ENCODE measurements around the gene KIF4A.
"Not testable (repeated sequence)": the region's sequence is repeated elsewhere in the genome, so short reads cannot be mapped to it uniquely, and the experiment has no call there.

KIF4A gene

GRCh38 chrX:70346418-70347070, 56.6 kb downstream of the KIF4A start:
- no peak overlapping the region for H3K4me3 ChIP-seq (ENCODE audit: severe bottlenecking)
- H3K27me3 ChIP-seq (ENCODE audit: insufficient read depth, poor library complexity, severe bottlenecking): no peaks in the 10 kb centered on the region
- H3K27ac ChIP-seq (ENCODE audit: poor library complexity, severe bottlenecking): no peak overlapping the region
- H3K4me1 ChIP-seq (ENCODE audit: insufficient read depth, poor library complexity, severe bottlenecking): no peaks in the 10 kb centered on the region
- DNase-seq (ENCODE audit: low spot score) (no peak), ATAC-seq (ENCODE audit: low read depth) (no peak)
- H3K36me3 ChIP-seq (ENCODE audit: low read depth): peaks cover 26% of the 10 kb centered on the region
- TF ChIP-seq CTCF (IDR thresholded peaks at IDR 0.05; ENCODE audit: poor library complexity, severe bottlenecking): no peak
- H3K9me3 ChIP-seq (ENCODE audit: severe bottlenecking): no peaks in the 10 kb centered on the region

- H3K9me3 ChIP-seq (ENCODE audit: severe bottlenecking); DNase-seq (ENCODE audit: low spot score); H3K4me1 ChIP-seq (ENCODE audit: insufficient read depth, poor library complexity, severe bottlenecking); H3K27ac ChIP-seq (ENCODE audit: poor library complexity, severe bottlenecking); H3K4me3 ChIP-seq (ENCODE audit: severe bottlenecking); H3K27me3 ChIP-seq (ENCODE audit: insufficient read depth, poor library complexity, severe bottlenecking); ATAC-seq (ENCODE audit: low read depth): not testable (repeated sequence)
- peaks cover 14% of the 10 kb centered on the region for H3K36me3 ChIP-seq (ENCODE audit: low read depth)
Observed at GRCh38 chrX:70348825-70349224, 58.9 kb downstream of the KIF4A start.

- H3K4me3 ChIP-seq (ENCODE audit: severe bottlenecking); H3K4me1 ChIP-seq (ENCODE audit: insufficient read depth, poor library complexity, severe bottlenecking); H3K9me3 ChIP-seq (ENCODE audit: severe bottlenecking); ATAC-seq (ENCODE audit: low read depth); DNase-seq (ENCODE audit: low spot score); H3K27ac ChIP-seq (ENCODE audit: poor library complexity, severe bottlenecking); H3K27me3 ChIP-seq (ENCODE audit: insufficient read depth, poor library complexity, severe bottlenecking); H3K36me3 ChIP-seq (ENCODE audit: low read depth): not testable (repeated sequence)
Observed at GRCh38 chrX:70349367-70350125, 59.6 kb downstream of the KIF4A start.

- no peak for TF ChIP-seq CTCF (IDR thresholded peaks at IDR 0.05; ENCODE audit: poor library complexity, severe bottlenecking)
- Histone ChIP-seq H3K27me3 (ENCODE audit: insufficient read depth, poor library complexity, severe bottlenecking) (no peaks in the 10 kb centered on the region), H3K4me1 (ENCODE audit: insufficient read depth, poor library complexity, severe bottlenecking) (no peaks in the 10 kb centered on the region), H3K27ac (ENCODE audit: poor library complexity, severe bottlenecking) (no peak overlapping the region), H3K4me3 (ENCODE audit: severe bottlenecking) (no peak overlapping the region), H3K9me3 (ENCODE audit: severe bottlenecking) (no peaks in the 10 kb centered on the region), H3K36me3 (ENCODE audit: low read depth) (peaks cover 4% of the 10 kb centered on the region; the same call in 1 of the 2 replicates)
- DNase-seq (ENCODE audit: low spot score) (no peak), ATAC-seq (ENCODE audit: low read depth) (no peak)
Observed at GRCh38 chrX:70352496-70352895, 62.6 kb downstream of the KIF4A start.

- Histone ChIP-seq H3K27ac (ENCODE audit: poor library complexity, severe bottlenecking) (no peak overlapping the region), H3K36me3 (ENCODE audit: low read depth) (0 out of 2 replicates have a peak, but pooled peaks cover 3% of the 10 kb centered on the region)
- no peak for ATAC-seq (ENCODE audit: low read depth)
Observed at GRCh38 chrX:70353514-70353913, 63.6 kb downstream of the KIF4A start.

More at GRCh38 chrX:70353514-70353913, 63.6 kb downstream of the KIF4A start:
- Histone ChIP-seq H3K4me1 (ENCODE audit: insufficient read depth, poor library complexity, severe bottlenecking) (no peaks in the 10 kb centered on the region), H3K27me3 (ENCODE audit: insufficient read depth, poor library complexity, severe bottlenecking) (no peaks in the 10 kb centered on the region), H3K4me3 (ENCODE audit: severe bottlenecking) (no peak overlapping the region), H3K9me3 (ENCODE audit: severe bottlenecking) (no peaks in the 10 kb centered on the region)
- TF ChIP-seq CTCF (IDR thresholded peaks at IDR 0.05; ENCODE audit: poor library complexity, severe bottlenecking): no peak
- DNase-seq (ENCODE audit: low spot score): no peak

All from RWPE2 (cell line).